ENCODE measurements around the gene HERC2. TPM values are rescaled to one million over a fixed set of nuclear protein-coding genes. Genes with fewer than 3 reads are reported as not detected.

HERC2 gene
- total RNA-seq, 4 donors from 2014 or later, result 54.6 to 112 (median 100) TPM

- no peak overlapping the region for H3K4me3 ChIP-seq
- H3K4me1 ChIP-seq, result no peaks in the 10 kb centered on the region
- TF ChIP-seq CTCF (IDR thresholded peaks at IDR 0.05), result no peak
- no peak for TF ChIP-seq POLR2A (IDR thresholded peaks at IDR 0.05)
- no peaks in the 10 kb centered on the region for H3K27me3 ChIP-seq
- no peak for DNase-seq
- H3K27ac ChIP-seq, result no peak overlapping the region
- peaks cover 0 to 70% (median 0%) of the 10 kb centered on the region in 3 donors for H3K36me3 ChIP-seq
- H3K9me3 ChIP-seq, result no peaks in the 10 kb centered on the region
These were observed 208.4 kb downstream of the HERC2 start for GRCh38 chr15:28113394-28114113.

GRCh38 chr15:28112962-28113361 lies 209.0 kb downstream of the HERC2 start:
- Histone ChIP-seq H3K27me3 (no peaks in the 10 kb centered on the region), H3K36me3 (peaks cover 0 to 66% (median 0%) of the 10 kb centered on the region in 3 donors), H3K27ac (no peak overlapping the region), H3K4me3 (no peak overlapping the region), H3K4me1 (no peaks in the 10 kb centered on the region), H3K9me3 (no peaks in the 10 kb centered on the region)
- DNase-seq, result no peak
- no peak for TF ChIP-seq CTCF (IDR thresholded peaks at IDR 0.05)
- TF ChIP-seq POLR2A (IDR thresholded peaks at IDR 0.05), result no peak

GRCh38 chr15:28112101-28112760 lies 209.7 kb downstream of the HERC2 start:
- Histone ChIP-seq H3K27ac (no peak overlapping the region), H3K36me3 (peaks cover 0 to 58% (median 0%) of the 10 kb centered on the region in 3 donors), H3K9me3 (no peaks in the 10 kb centered on the region), H3K4me1 (peaks cover 0 to 6% (median 0%) of the 10 kb centered on the region in 4 donors), H3K4me3 (no peak overlapping the region), H3K27me3 (no peaks in the 10 kb centered on the region)
- TF ChIP-seq POLR2A (IDR thresholded peaks at IDR 0.05), result no peak
- DNase-seq, result no peak

- Histone ChIP-seq H3K27ac (no peak overlapping the region), H3K27me3 (peaks cover 0 to under 1% of the 10 kb centered on the region in 2 donors), H3K4me3 (no peak overlapping the region), H3K9me3 (no peaks in the 10 kb centered on the region), H3K36me3 (peaks cover 0 to 51% (median 0%) of the 10 kb centered on the region in 3 donors), H3K4me1 (peaks cover 0 to 9% (median 3%) of the 10 kb centered on the region in 4 donors)
- TF ChIP-seq POLR2A (IDR thresholded peaks at IDR 0.05) (no peak), CTCF (IDR thresholded peaks at IDR 0.05) (no peak)
- no peak for DNase-seq
These were observed 210.4 kb downstream of the HERC2 start for GRCh38 chr15:28111543-28111942.

GRCh38 chr15:28110481-28110881 lies 211.5 kb downstream of the HERC2 start:
- peaks cover 0 to 4% of the 10 kb centered on the region in 2 donors for H3K27me3 ChIP-seq

More at GRCh38 chr15:28110481-28110881, 211.5 kb downstream of the HERC2 start:
- DNase-seq, result no peak
- Histone ChIP-seq H3K27ac (no peak overlapping the region), H3K4me1 (peaks cover 0 to 13% (median 7%) of the 10 kb centered on the region in 4 donors), H3K36me3 (peaks cover 0 to 42% (median 0%) of the 10 kb centered on the region in 3 donors), H3K4me3 (no peak overlapping the region), H3K9me3 (no peaks in the 10 kb centered on the region)
- no peak for TF ChIP-seq POLR2A (IDR thresholded peaks at IDR 0.05)
- no peak for TF ChIP-seq CTCF (IDR thresholded peaks at IDR 0.05)
